HL-60/S4 treated with retinoic acid at 250 ng/mL for 4 days and 3 days (cell line): ENCODE results near the gene KLHDC9.
"Not testable (repeated sequence)": the region's sequence is repeated elsewhere in the genome, so short reads cannot be mapped to it uniquely, and the experiment has no call there.

Experiments
- in situ Hi-C: fragments of 300-500 bp; cut with MboI; formaldehyde crosslinking; loops from 2 replicates; pipeline ENCODE4 v1.7.0; 2022; ENCODE audit warnings: low sequenced_read_pairs

Gene KLHDC9

GRCh38 chr1:161098210-161099068, at the start of gene KLHDC9:
Gene KLHDC9, plus strand, starts transcription at chr1:161098361. Its CDS starts 175 bp downstream, at chr1:161098536.
- in situ Hi-C loops: no loop called here

GRCh38 chr1:161048949-161049722, 49.0 kb upstream of the KLHDC9 start:
- in situ Hi-C loops: no loop called here

GRCh38 chr1:161051219-161051618, 46.9 kb upstream of the KLHDC9 start:
- in situ Hi-C loops: no loop called here

- in situ Hi-C loops: no loop called here
Observed at GRCh38 chr1:161052899-161053298, 45.3 kb upstream of the KLHDC9 start.

GRCh38 chr1:161054232-161054631, 43.9 kb upstream of the KLHDC9 start:
- in situ Hi-C loops: no loop called here

GRCh38 chr1:161054805-161055204, 43.4 kb upstream of the KLHDC9 start:
- in situ Hi-C loops: no loop called here

GRCh38 chr1:161059293-161059692, 38.9 kb upstream of the KLHDC9 start:
- in situ Hi-C loops: no loop called here

GRCh38 chr1:161061419-161061818, 36.7 kb upstream of the KLHDC9 start:
- in situ Hi-C loops: no loop called here

- in situ Hi-C loops: not testable (repeated sequence)
Observed at GRCh38 chr1:161063936-161064335, 34.2 kb upstream of the KLHDC9 start.

- in situ Hi-C loops: not testable (repeated sequence)
Observed at GRCh38 chr1:161065681-161066080, 32.5 kb upstream of the KLHDC9 start.

GRCh38 chr1:161066694-161067093, 31.5 kb upstream of the KLHDC9 start:
- in situ Hi-C loops: no loop called here

GRCh38 chr1:161068306-161069234, 29.6 kb upstream of the KLHDC9 start:
- in situ Hi-C loops: no loop called here

- in situ Hi-C loops: no loop called here
Observed at GRCh38 chr1:161069241-161069640, 28.9 kb upstream of the KLHDC9 start.

- in situ Hi-C loops: no loop called here
Observed at GRCh38 chr1:161069731-161070270, 28.4 kb upstream of the KLHDC9 start, which contains the start of gene ARHGAP30. Gene ARHGAP30, minus strand, starts transcription at chr1:161069891. Its CDS starts 267 bp downstream, at chr1:161069624.

- in situ Hi-C loops: no loop called here
Observed at GRCh38 chr1:161070761-161071160, 27.4 kb upstream of the KLHDC9 start.

- in situ Hi-C loops: no loop called here
Observed at GRCh38 chr1:161071886-161072371, 26.2 kb upstream of the KLHDC9 start.

- in situ Hi-C loops: no loop called here
Observed at GRCh38 chr1:161072751-161073449, 25.3 kb upstream of the KLHDC9 start.

- in situ Hi-C loops: no loop called here
Observed at GRCh38 chr1:161073474-161074121, 24.6 kb upstream of the KLHDC9 start.

GRCh38 chr1:161074676-161075368, 23.3 kb upstream of the KLHDC9 start:
- in situ Hi-C loops: no loop called here
